Progenitor cell of endocrine pancreas (in vitro differentiated cells): ENCODE measurements around the gene MARK1. TPM values are rescaled to one million over a fixed set of nuclear protein-coding genes. Genes with fewer than 3 reads are reported as not detected.

Experiments used
- DNase-seq: peaks from one replicate; pipeline ENCODE4 v3.0.0; 2021; ENCODE audit warnings: low spot score; ENCODE audit not compliant: unreplicated experiment
- H3K27ac Mint-ChIP-seq: 2 replicates; pipeline ENCODE4 v1.8.0; 2021; ENCODE audit warnings: mild to moderate bottlenecking, moderate library complexity, mixed read lengths
- H3K27me3 Mint-ChIP-seq: 2 replicates; pipeline ENCODE4 v1.8.0; 2021; ENCODE audit warnings: mixed read lengths
- H3K36me3 Mint-ChIP-seq: 2 replicates; pipeline ENCODE4 v1.8.0; 2022; ENCODE audit warnings: mixed read lengths; ENCODE audit not compliant: insufficient read depth
- H3K4me1 Mint-ChIP-seq: 2 replicates; pipeline ENCODE4 v1.8.0; 2021; ENCODE audit warnings: low read depth, mixed read lengths
- H3K4me3 Mint-ChIP-seq: 2 replicates; pipeline ENCODE4 v1.8.0; 2021; ENCODE audit warnings: low read depth, mild to moderate bottlenecking, moderate library complexity, mixed read lengths
- H3K9me3 Mint-ChIP-seq: 2 replicates; pipeline ENCODE4 v1.8.0; 2021; ENCODE audit warnings: low read depth, mixed read lengths
- total RNA-seq: library from RNA; stranded (reverse); gene quantifications from 2 replicates; pipeline ENCODE4 v1.2.1, GENCODE V29; 2021
- TF ChIP-seq, protein P1 (sequence below): fragments of 200-600 bp; sonication (generic); IDR thresholded peaks from one replicate; pipeline ENCODE4 v1.5.0; 2021; ENCODE audit warnings: antibody characterized with exemption, mild to moderate bottlenecking; ENCODE audit not compliant: unreplicated experiment

Gene MARK1
- total RNA-seq, 1 donor from 2014 or later, result 10.8 TPM

DNA sequence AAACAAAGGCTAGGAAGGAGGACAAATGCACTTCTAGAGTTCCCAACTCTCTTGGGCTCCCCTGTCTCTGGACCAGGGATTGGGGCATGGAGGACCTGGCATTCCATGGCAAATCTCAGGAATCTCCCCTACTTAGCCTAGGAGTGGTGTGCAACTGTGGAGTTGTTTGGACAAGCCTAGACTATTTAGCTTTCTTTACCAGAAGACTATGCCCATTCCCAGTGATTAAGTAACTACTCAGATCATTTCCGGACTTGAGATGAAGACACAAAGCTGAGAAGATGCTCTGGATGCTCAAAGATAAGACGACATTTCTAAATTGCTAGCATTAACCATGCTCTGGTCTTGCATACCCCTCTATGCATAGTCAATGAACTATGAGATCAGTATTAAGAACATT, 13.7 kb upstream of the MARK1 start:
- Mint-ChIP-seq H3K36me3 (no peaks in the 10 kb centered on the region), H3K4me1 (no peaks in the 10 kb centered on the region), H3K27ac (no peak overlapping the region), H3K4me3 (no peak overlapping the region), H3K9me3 (no peaks in the 10 kb centered on the region), H3K27me3 (peaks cover 17% of the 10 kb centered on the region)
- no peak for DNase-seq
- TF ChIP-seq, protein P1, sequence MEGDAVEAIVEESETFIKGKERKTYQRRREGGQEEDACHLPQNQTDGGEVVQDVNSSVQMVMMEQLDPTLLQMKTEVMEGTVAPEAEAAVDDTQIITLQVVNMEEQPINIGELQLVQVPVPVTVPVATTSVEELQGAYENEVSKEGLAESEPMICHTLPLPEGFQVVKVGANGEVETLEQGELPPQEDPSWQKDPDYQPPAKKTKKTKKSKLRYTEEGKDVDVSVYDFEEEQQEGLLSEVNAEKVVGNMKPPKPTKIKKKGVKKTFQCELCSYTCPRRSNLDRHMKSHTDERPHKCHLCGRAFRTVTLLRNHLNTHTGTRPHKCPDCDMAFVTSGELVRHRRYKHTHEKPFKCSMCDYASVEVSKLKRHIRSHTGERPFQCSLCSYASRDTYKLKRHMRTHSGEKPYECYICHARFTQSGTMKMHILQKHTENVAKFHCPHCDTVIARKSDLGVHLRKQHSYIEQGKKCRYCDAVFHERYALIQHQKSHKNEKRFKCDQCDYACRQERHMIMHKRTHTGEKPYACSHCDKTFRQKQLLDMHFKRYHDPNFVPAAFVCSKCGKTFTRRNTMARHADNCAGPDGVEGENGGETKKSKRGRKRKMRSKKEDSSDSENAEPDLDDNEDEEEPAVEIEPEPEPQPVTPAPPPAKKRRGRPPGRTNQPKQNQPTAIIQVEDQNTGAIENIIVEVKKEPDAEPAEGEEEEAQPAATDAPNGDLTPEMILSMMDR, result no peak

DNA sequence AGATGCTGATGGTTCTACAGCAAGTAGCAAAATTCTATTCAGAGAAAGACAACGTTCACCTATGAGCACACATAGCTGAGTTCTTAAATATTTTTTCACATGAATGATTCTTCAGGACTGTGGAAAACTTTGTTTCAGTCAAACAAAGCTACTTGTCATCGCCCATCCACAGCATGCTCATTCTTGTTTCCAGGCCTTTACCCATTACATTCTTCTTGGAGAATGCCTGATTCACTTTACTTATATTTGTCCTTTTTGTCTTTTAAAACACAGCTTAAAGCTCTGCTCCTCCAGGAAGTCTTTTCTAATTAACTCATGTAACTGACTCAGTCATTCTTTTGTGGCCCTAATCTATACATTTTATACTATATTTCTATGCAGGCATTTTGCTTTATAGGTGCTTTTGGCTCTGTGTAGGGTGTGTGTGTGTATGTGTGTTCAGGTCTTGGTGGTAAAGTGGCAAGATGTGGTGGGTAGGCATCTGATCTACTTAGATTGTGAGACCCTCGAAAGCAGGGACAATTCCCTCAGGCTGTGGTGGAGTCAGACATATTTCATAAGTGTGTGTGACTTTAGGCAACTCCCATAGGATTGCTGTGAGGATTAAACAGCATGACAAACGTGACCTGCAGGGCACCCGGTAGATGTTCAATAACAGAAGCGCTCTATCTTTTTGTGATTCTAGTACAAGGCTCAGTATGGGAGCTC, 11.8 kb upstream of the MARK1 start:
- Mint-ChIP-seq H3K36me3 (no peaks in the 10 kb centered on the region), H3K27ac (no peak overlapping the region), H3K27me3 (peaks cover 17% of the 10 kb centered on the region), H3K4me1 (no peaks in the 10 kb centered on the region), H3K9me3 (no peaks in the 10 kb centered on the region), H3K4me3 (no peak overlapping the region)
- TF ChIP-seq, protein P1, result no peak
- DNase-seq, result no peak

DNA sequence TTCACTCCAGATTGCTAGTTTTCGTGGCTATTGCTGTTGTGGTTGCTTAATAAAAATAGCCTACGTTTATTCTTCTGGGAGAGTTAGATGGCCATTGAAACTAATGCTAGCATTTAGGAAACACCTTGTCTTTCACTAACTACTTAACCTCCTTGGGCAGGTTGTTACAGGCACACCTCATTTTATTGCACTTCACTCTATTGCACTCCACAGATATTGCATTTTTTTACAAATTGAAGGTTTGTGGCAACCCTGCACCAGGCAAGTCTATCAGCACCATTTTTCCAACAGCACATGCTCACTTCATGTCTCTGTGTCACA, 11.3 kb upstream of the MARK1 start:
- Mint-ChIP-seq H3K9me3 (no peaks in the 10 kb centered on the region), H3K4me3 (no peak overlapping the region)
- no peak for DNase-seq

DNA sequence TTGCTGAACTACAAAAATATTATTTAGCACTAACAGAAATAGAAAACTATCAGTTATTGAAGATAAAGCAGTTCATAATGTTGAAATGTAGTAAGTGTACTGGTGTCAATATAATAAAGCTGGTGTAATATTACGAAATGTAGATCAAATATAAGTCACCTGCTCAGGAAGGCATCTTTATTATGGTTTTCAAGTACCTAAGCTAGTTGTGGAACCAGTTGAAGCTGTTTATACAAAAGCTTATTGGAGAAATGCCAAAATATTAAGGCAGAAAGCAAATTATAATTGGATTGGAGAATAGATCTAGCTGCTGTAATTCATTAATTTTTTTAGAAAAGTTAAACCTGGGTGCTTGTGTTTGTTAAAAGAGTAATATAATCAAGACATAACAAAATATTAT, 6.2 kb upstream of the MARK1 start:
- Mint-ChIP-seq H3K36me3 (no peaks in the 10 kb centered on the region), H3K4me1 (peaks cover 4% of the 10 kb centered on the region), H3K9me3 (no peaks in the 10 kb centered on the region), H3K4me3 (no peak overlapping the region), H3K27me3 (peaks cover 31% of the 10 kb centered on the region), H3K27ac (no peak overlapping the region)
- no peak for DNase-seq
- TF ChIP-seq, protein P1, result no peak

More for the DNA sequence above, 11.3 kb upstream of the MARK1 start:
- Mint-ChIP-seq H3K36me3 (no peaks in the 10 kb centered on the region), H3K27me3 (peaks cover 12% of the 10 kb centered on the region), H3K4me1 (no peaks in the 10 kb centered on the region), H3K27ac (no peak overlapping the region)
- TF ChIP-seq, protein P1, result no peak

DNA sequence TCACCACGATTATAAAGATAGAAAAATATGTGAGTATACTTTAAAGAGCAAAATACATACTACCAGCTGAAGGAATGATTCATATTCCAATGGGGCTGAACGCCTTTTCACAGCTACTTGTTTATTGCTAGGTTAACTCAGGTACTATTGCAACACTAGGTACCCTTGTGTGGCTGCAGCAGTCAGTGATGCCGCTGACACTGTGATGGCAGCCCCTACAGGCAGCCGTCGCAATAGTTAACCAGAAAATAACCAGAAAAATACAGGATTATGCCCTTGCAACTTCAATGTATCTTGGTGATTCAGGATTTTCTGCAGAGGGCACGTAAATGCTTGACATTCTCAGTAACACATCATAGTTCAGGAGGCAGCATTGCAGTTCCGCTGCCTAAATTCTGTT, 1.6 kb upstream of the MARK1 start:
- peaks cover 39% of the 10 kb centered on the region for H3K27me3 Mint-ChIP-seq

More for the DNA sequence above, 1.6 kb upstream of the MARK1 start:
- Mint-ChIP-seq H3K4me3 (peak overlapping the region; percentile 93), H3K27ac (no peak overlapping the region), H3K9me3 (no peaks in the 10 kb centered on the region), H3K36me3 (no peaks in the 10 kb centered on the region), H3K4me1 (peaks cover 24% of the 10 kb centered on the region)
- TF ChIP-seq, protein P1, result peak; percentile 52
- no peak for DNase-seq
